Measurements from ENCODE around the gene GANAB.

GRCh38 chr11:62647609-62648005 lies 1.2 kb upstream of the GANAB start:
- TF ChIP-seq CTCF (IDR thresholded peaks at IDR 0.05; ENCODE audit: low read length) (no peak), EZH2 (optimal IDR thresholded peaks at IDR 0.05; ENCODE audit: low read depth, low read length) (no peak), EZH2phosphoT487 (IDR thresholded peaks at IDR 0.05; ENCODE audit: low read length) (no peak)
